B cell (primary cell): ENCODE measurements around the gene SPCS1. TPM values are rescaled to one million over a fixed set of nuclear protein-coding genes. Genes with fewer than 3 reads are reported as not detected.

Experiments
- ATAC-seq: fragments of 200-7000 bp; cut with Tn5 transposase; one replicate; pipeline ENCODE4 v1.10.0; 2021; ENCODE audit warnings: low read depth, mild to moderate bottlenecking, moderate number of reproducible peaks, moderate library complexity
- CTCF ChIA-PET: fragments of 350-600 bp; sonication (Branson Sonifier 250); formaldehyde crosslinking; loops from one replicate; lab custom pipeline; 2021; ENCODE audit warnings: antibody characterized with exemption, inconsistent platforms; lab: Charles Lee
- POLR2A ChIA-PET: fragments of 350-600 bp; sonication (Branson Sonifier 250); formaldehyde crosslinking; loops from one replicate; lab custom pipeline; 2021; ENCODE audit warnings: antibody characterized with exemption; lab: Charles Lee
- DNase-seq: peaks from one replicate; pipeline ENCODE4 v3.0.0; 2013
- H2AFZ ChIP-seq: 2 replicates; pipeline ENCODE4 v1.6.1; 2012; ENCODE audit warnings: mild to moderate bottlenecking, low read depth, low read length; ENCODE audit not compliant: insufficient read depth, poor library complexity, severe bottlenecking
- H3K27ac ChIP-seq, 2 donors: 1 replicate in 1 of 2; 2 replicates in 1 of 2; pipeline ENCODE4 v1.5.1; 2012 to 2013; ENCODE audit warnings: low read length in 2 of 2, mild to moderate bottlenecking in 2 of 2, moderate library complexity in 1 of 2
- H3K27me3 ChIP-seq, 4 experiments: fragments of 200-600 bp in 1 of 4; sonication (generic) in 1 of 4; replicated peaks in 1 of 4; 1 replicate in 2 of 4; 2 replicates in 2 of 4; pipeline versions ENCODE4 v1.6.1 to v1.7.0; 2013 to 2016; ENCODE audit warnings: low read length in 3 of 4, mild to moderate bottlenecking in 2 of 4, mixed read lengths in 1 of 4, moderate library complexity in 1 of 4; ENCODE audit not compliant: insufficient read depth in 4 of 4, control insufficient read depth in 3 of 4; ENCODE audit errors: control extremely low read depth in 1 of 4
- H3K36me3 ChIP-seq, 2 experiments: replicated peaks in 1 of 2; 1 replicate in 1 of 2; 2 replicates in 1 of 2; pipeline versions ENCODE4 v1.6.1 to v1.7.1; 2013; ENCODE audit warnings: low read length in 1 of 2; ENCODE audit not compliant: insufficient read depth in 2 of 2, control insufficient read depth in 1 of 2; ENCODE audit errors: control extremely low read depth in 1 of 2, extremely low read depth in 1 of 2
- H3K4me1 ChIP-seq, 2 donors: fragments of 200-600 bp in 1 of 2; sonication (generic) in 1 of 2; 1 replicate in 1 of 2; 2 replicates in 1 of 2; pipeline versions ENCODE4 v1.5.1 to v1.6.1; 2013 to 2017; ENCODE audit warnings: low read length in 2 of 2; ENCODE audit not compliant: control insufficient read depth in 2 of 2, insufficient read depth in 2 of 2
- H3K4me2 ChIP-seq: replicated peaks from 2 replicates; pipeline ENCODE3; 2012; ENCODE audit warnings: mild to moderate bottlenecking, low read depth, low read length; ENCODE audit not compliant: poor library complexity, severe bottlenecking
- H3K4me3 ChIP-seq, 5 experiments: fragments of 200-600 bp in 1 of 5; sonication (generic) in 1 of 5; 1 replicate in 3 of 5; 2 replicates in 2 of 5; pipeline versions ENCODE4 v1.5.1 to v1.7.0; 2011 to 2016; ENCODE audit warnings: low read length in 4 of 5, mild to moderate bottlenecking in 4 of 5, low read depth in 2 of 5, control low read depth in 1 of 5, moderate library complexity in 1 of 5; ENCODE audit not compliant: insufficient read depth in 1 of 5; ENCODE audit errors: control extremely low read depth in 1 of 5, extremely low read depth in 1 of 5
- H3K79me2 ChIP-seq: fragments of 200-600 bp; sonication (generic); one replicate; pipeline ENCODE4 v1.6.0; 2016; ENCODE audit warnings: low read length; ENCODE audit not compliant: control insufficient read depth, insufficient read depth
- H3K9ac ChIP-seq: fragments of 200-600 bp; sonication (generic); 2 replicates; pipeline ENCODE4 v1.6.1; 2017; ENCODE audit warnings: mild to moderate bottlenecking, low read length, moderate library complexity
- H3K9me3 ChIP-seq, 3 donors: one replicate each; pipeline versions ENCODE4 v1.6.1 to v1.7.1; 2013; ENCODE audit warnings: low read length in 2 of 3; ENCODE audit not compliant: control insufficient read depth in 2 of 3, insufficient read depth in 1 of 3; ENCODE audit errors: control extremely low read depth in 1 of 3
- H4K20me1 ChIP-seq: 2 replicates; pipeline ENCODE4 v1.6.0; 2012; ENCODE audit warnings: mild to moderate bottlenecking, low read length; ENCODE audit not compliant: insufficient read depth, control insufficient read depth, poor library complexity, severe bottlenecking
- H3K27ac Mint-ChIP-seq: one replicate; pipeline ENCODE4 v1.8.0; 2021; ENCODE audit warnings: mixed read lengths
- H3K27me3 Mint-ChIP-seq: one replicate; pipeline ENCODE4 v1.8.0; 2021; ENCODE audit warnings: mixed read lengths
- H3K4me1 Mint-ChIP-seq: one replicate; pipeline ENCODE4 v1.8.0; 2021; ENCODE audit warnings: mixed read lengths
- H3K4me3 Mint-ChIP-seq: one replicate; pipeline ENCODE4 v1.8.0; 2021; ENCODE audit warnings: mixed read lengths
- H3K9me3 Mint-ChIP-seq: one replicate; pipeline ENCODE4 v1.8.0; 2022; ENCODE audit warnings: mixed read lengths; ENCODE audit not compliant: insufficient read depth
- EZH2 ChIP-seq: IDR thresholded peaks from 2 replicates; pipeline ENCODE4 v1.6.1; 2012; ENCODE audit warnings: borderline replicate concordance, low read depth, mild to moderate bottlenecking, moderate library complexity, low read length; ENCODE audit not compliant: insufficient read depth, poor library complexity, severe bottlenecking
- WGBS: methylation state at CpG from one replicate; pipeline ENCODE4 v1.1.5; 2013; ENCODE audit warnings: missing lambda C conversion rate; ENCODE audit not compliant: insufficient coverage; 5-methylcytosine and 5-hydroxymethylcytosine counted together
- intact Hi-C: fragments of 100-400 bp; cut with micrococcal nuclease; formaldehyde crosslinking; loops from one replicate; pipeline ENCODE4 v1.10.0; 2022
- polyA plus RNA-seq: library from polyadenylated mRNA; depleted of rRNA; stranded (reverse); fragments of >200 nt; gene quantifications from 2 replicates; pipeline ENCODE4 v1.2.3, GENCODE V29; 2012
- total RNA-seq, 2 donors: library from RNA; stranded (reverse); fragments of 120-200 nt in 1 of 2; gene quantifications; 1 replicate in 1 of 2; 2 replicates in 1 of 2; pipeline versions ENCODE4 v1.2.3 to v1.2.4, GENCODE V29; 2013 to 2022
- TF ChIP-seq, protein P1 (sequence below): fragments of 200-600 bp; IDR thresholded peaks from one replicate; pipeline ENCODE4 v1.8.0; 2022; ENCODE audit warnings: antibody characterized with exemption, mild to moderate bottlenecking

The SPCS1 gene
- total and polyA plus RNA-seq, 2 donors (not counting 1 experiment from before 2014, with no cell fraction given): 64.5 to 82.2 TPM

DNA sequence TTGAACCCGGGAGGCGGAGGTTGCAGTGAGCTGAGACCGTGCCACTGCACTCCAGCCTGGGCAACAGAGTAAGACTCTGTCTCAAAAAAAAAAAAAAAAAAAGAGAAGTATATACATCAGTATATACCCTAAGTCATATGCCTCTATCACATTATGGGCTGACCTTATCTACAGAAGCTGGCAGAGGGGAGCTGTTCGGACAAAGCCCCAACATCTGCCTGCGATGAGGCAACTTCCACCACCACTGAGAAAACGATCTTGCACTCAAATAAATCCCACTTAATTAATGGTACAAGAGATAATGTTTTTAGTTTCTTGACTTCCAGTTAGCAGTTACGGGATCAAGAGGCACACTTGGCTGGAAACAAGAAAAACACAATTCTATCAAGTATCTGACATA, 2.6 kb upstream of the SPCS1 start:
- TF ChIP-seq, protein P1, sequence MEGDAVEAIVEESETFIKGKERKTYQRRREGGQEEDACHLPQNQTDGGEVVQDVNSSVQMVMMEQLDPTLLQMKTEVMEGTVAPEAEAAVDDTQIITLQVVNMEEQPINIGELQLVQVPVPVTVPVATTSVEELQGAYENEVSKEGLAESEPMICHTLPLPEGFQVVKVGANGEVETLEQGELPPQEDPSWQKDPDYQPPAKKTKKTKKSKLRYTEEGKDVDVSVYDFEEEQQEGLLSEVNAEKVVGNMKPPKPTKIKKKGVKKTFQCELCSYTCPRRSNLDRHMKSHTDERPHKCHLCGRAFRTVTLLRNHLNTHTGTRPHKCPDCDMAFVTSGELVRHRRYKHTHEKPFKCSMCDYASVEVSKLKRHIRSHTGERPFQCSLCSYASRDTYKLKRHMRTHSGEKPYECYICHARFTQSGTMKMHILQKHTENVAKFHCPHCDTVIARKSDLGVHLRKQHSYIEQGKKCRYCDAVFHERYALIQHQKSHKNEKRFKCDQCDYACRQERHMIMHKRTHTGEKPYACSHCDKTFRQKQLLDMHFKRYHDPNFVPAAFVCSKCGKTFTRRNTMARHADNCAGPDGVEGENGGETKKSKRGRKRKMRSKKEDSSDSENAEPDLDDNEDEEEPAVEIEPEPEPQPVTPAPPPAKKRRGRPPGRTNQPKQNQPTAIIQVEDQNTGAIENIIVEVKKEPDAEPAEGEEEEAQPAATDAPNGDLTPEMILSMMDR: no peak
- no peak for TF ChIP-seq EZH2
- no peak overlapping the region for H3K4me3 Mint-ChIP-seq
- POLR2A ChIA-PET: no interaction called here
- H4K20me1 ChIP-seq: no peaks in the 10 kb centered on the region
- no peaks in the 10 kb centered on the region for H3K27me3 Mint-ChIP-seq
- no peaks in the 10 kb centered on the region for H3K9me3 ChIP-seq
- no peak overlapping the region for H3K27ac ChIP-seq
- H3K4me1 Mint-ChIP-seq: peaks cover 34% of the 10 kb centered on the region
- H2AFZ ChIP-seq: no peak overlapping the region
- H3K27ac Mint-ChIP-seq: no peak overlapping the region
- H3K4me3 ChIP-seq: no peak overlapping the region
- CTCF ChIA-PET: no interaction called here
- intact Hi-C loops: loop anchor here (10.0 kb wide), 1 partner anchor 729 kb away; the partner anchor contains the start of genes ABHD14A and ABHD14B
- WGBS: no CpG with 5 or more reads among the region's 7 CpGs
- peaks cover 29 to 32% of the 10 kb centered on the region in 2 donors for H3K4me1 ChIP-seq
- H3K9me3 Mint-ChIP-seq: no peaks in the 10 kb centered on the region
- H3K36me3 ChIP-seq: peaks cover 3 to 11% of the 10 kb centered on the region in 2 experiments
- H3K4me2 ChIP-seq: no peak overlapping the region
- no peak overlapping the region for H3K9ac ChIP-seq
- no peaks in the 10 kb centered on the region for H3K27me3 ChIP-seq
- peaks cover 58% of the 10 kb centered on the region for H3K79me2 ChIP-seq
- DNase-seq (no peak), ATAC-seq (no peak)

DNA sequence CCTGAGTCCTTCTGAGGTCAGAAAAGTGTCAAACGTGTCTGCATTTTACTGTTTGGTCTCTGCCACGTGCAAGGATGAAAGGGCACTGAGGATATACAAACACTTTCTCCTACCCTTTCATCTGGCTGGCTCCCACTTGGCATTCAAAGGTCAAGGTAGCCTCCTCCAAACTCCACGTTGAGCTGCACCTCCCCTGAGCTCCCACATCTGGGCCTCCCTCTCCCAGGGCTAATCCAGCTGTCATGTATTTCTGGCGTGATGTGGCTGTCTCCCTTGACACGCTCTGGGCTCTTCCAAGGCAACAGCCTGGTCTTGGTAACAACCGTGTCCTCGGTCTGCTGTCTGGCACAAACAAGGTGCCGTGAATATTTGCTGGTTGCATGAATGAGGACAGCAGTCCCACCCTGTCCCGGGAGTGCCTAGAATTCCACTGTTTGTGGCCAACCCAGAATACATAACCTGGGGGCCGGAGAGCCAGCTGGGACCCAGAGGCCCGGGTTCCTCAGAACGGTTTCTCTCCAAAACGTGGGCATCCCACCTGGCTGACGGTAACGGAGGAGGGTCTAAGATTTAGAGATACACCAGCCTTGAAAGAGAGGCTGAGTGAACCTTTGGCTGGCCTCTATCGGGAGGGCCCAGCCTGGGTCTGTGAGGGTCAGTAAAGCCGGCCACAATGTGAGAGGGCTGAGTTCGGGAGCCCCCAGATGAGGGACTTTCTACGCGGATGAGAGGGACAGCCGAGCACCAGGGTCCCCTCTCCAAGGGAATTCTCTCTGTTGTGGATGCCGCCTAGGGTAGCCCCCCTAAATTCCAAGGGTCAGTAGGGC, 1.1 kb upstream of the SPCS1 start:
- Histone ChIP-seq H3K4me2 (peak overlapping the region; percentile 98), H3K9me3 (no peaks in the 10 kb centered on the region), H3K4me3 (peak overlapping the region; percentile 65 to 91 (median 79)), H3K36me3 (peaks cover 5 to 15% of the 10 kb centered on the region in 2 experiments), H3K9ac (peak overlapping the region; percentile 96), H3K79me2 (peaks cover 65% of the 10 kb centered on the region), H2AFZ (peak overlapping the region; percentile 98), H3K4me1 (peaks cover 29 to 36% of the 10 kb centered on the region in 2 donors), H3K27me3 (no peaks in the 10 kb centered on the region), H3K27ac (peak overlapping the region; percentile 59 to 95), H4K20me1 (no peaks in the 10 kb centered on the region)
- intact Hi-C loops: loop anchor here (5.0 to 10.0 kb wide), 2 partner anchors 642 to 730 kb away; partner anchors contain the start of genes ABHD14A, ABHD14B and DCP1A
- POLR2A ChIA-PET: interaction anchor here (0.7 to 2.0 kb wide), 4 partner anchors 19 to 75 kb away, joined by 3 to 9 read pairs (median 6); partner anchors contain the start of genes GNL3, NEK4 and PBRM1
- H3K27ac Mint-ChIP-seq: peak overlapping the region; percentile 97
- CTCF ChIA-PET: no interaction called here
- H3K4me1 Mint-ChIP-seq: peaks cover 36% of the 10 kb centered on the region
- peak overlapping the region; percentile 96 for H3K4me3 Mint-ChIP-seq
- peak; percentile 40 for DNase-seq
- WGBS: 8% methylated on average over 22 of the region's 22 CpGs
- no peaks in the 10 kb centered on the region for H3K27me3 Mint-ChIP-seq
- ATAC-seq: no peak
- TF ChIP-seq, protein P1: no peak
- no peak for TF ChIP-seq EZH2
- H3K9me3 Mint-ChIP-seq: no peaks in the 10 kb centered on the region
